ENCODE results near the gene SH3PXD2A.

GRCh38 chr10:103772096-103772845 lies 83.1 kb downstream of the SH3PXD2A start:
- TF ChIP-seq POLR2A (IDR thresholded peaks at IDR 0.05; ENCODE audit: low read depth, low read length), result no peak; the same call in 1 of the 2 replicates
- TF ChIP-seq POLR2AphosphoS5 (IDR thresholded peaks at IDR 0.05; ENCODE audit: low read depth, low read length), result no peak
